Mucosa of gallbladder (tissue), 1 donor: ENCODE measurements around the gene RPP30. TPM values are rescaled to one million over a fixed set of nuclear protein-coding genes. Genes with fewer than 3 reads are reported as not detected.
"Not testable (repeated sequence)": the region's sequence is repeated elsewhere in the genome, so short reads cannot be mapped to it uniquely, and the experiment has no call there.

ENCODE experiments used
- DNase-seq: peaks from one replicate; pipeline ENCODE4 v3.0.0-alpha.2; 2020; ENCODE audit warnings: low spot score
- total RNA-seq: library from RNA; stranded (reverse); gene quantifications from one replicate; pipeline ENCODE4 v1.2.1, GENCODE V29; 2021
- donor health status: DM: no; HTN: no; CAD: no.

Gene RPP30
- total RNA-seq, 1 donor from 2014 or later = 24.7 TPM

DNA sequence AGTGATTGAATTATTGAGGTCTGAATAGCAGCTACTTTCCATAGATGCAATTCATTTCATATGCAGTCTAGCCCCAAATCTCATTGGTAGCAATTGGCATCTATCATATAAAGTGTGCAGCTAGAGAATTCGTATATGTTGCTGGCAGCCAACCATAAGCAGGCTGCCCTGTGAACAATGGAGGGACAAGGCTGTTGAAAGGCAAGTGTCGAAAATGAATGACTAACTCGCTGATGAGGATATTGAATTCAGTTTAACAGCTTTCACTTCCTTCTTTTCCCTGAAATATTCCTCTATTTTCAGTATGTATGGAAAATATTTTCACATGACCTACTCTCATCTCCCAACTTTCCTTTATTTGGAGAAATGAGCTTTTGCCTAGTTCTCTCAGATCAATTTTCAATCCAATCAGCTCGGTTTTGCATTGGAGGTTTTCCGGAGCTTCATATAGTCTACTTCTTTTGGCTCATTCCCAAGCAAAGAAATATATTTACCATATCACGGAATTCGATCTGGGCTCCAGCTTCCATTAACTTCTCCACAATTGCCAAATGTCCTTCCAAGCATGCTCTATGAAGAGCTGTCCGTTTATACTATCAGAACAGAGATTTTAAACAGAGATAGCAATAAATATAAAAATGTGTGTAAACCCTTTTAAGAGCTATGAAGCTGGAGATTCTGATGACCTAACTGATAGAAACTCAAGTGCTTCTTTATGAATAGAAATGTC lies 45.6 kb downstream of the RPP30 start:
- no peak for DNase-seq

DNA sequence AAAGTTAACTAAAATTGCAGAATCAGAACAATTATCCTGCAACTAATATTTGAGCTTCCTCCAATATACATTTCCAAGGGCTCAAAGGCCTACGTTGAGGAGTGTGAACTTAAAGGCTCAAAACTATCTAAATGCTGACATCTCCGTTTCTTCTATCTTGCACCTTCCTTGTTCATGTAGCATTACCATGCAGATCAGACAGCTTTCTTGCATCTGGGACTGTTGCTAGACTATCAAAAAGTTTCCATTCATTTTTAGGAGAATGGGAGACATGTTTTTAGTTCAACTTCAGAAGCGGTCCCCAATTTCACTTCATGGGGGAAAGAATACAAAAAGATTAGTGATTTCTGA lies 46.2 kb downstream of the RPP30 start:
- DNase-seq = no peak

DNA sequence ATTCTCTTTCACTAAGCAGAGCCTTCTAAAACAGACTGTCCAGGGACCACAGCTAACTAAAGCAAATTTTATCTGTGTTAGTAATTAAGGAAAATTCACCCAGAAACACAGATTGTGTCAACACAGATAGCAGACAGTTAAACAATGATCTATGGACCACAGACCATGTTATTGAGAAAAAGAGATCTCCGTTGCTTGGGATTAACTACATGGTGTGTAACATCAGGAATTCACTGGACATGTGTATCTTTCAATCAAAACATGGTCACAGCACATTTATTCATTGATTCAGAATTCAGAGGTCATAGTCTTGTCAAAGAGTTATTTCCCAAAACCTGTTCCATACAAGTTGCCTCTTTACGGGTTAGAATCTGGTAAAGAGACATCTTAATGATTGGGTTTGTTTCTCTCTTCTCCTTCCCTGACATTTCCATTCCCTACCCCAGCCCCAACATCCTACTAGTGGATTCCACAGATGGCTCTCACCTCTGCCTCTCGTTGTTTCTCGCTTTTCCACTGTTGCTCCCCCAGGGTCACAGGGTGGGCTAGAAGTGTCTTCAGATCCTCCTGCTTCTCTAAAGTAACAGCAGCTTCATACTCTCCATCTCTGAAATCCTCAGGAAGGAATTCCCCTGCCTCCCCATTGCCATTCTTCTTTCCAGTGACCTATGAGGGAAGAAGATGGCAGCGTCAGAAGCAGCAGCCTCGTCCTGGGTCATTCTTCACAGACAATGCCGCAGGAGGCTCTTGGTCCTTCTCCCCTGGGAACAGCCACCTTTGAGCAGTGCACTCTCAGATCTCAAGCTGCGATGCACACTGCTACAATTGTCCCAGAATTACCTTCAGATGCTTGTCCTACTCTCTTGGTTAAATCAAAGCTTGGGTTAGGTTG lies 48.2 kb downstream of the RPP30 start:
- no peak for DNase-seq

DNA sequence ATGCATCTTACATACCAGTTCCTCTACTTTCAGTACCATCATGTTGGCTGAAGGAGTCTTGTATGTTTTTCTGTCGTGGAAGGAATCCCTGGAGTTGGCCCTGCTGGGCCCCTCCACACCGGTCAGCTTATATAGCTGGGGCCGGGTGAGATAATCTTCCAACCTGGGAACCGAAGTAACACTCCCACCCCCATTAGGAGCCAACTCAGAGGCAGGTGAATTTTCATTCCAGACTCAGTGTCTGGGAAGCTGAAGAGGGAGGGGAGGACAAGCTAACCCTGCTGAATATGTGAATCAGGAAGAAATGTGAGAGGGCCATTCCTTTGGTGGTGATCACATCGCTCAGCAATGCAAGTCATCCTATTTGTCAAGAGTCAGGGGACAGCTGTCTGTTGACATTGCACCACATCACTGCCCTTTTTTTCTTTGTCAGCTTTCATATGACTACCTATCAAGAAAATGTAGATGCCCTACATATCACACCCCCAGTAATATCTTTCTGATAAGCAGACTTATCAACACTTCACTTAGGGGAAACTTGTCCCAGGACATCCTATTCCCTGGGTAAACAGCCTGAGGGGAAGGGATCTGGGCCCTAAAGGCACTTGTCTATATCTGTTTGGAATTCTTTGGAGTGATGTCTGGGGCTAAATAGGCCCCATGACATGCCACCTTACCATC lies 49.4 kb downstream of the RPP30 start, which contains the start of gene ANKRD1:
ANKRD1 (minus strand) TSS at position 102 of the 681 bp plus-strand sequence; CDS start at position 42, 60 bp downstream.
- DNase-seq = no peak

DNA sequence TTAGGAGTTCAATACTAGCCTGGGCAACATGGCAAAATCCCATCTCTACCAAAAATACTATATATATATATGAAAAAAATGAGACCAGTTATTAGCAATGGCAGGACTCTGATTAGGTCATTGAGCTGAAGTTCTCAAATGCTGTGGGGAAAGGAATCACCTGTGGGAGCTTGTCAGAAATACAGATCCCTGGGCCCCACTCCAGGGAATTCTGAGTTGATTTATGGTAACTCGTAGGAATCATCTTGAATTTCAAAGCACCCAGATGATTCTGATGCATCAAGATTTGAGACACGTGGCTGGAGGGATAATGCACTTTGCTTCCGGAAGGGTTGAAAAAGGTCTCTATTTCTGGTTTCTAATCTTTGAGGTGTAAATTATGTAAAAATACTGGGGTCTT lies 50.1 kb downstream of the RPP30 start:
- no peak for DNase-seq

DNA sequence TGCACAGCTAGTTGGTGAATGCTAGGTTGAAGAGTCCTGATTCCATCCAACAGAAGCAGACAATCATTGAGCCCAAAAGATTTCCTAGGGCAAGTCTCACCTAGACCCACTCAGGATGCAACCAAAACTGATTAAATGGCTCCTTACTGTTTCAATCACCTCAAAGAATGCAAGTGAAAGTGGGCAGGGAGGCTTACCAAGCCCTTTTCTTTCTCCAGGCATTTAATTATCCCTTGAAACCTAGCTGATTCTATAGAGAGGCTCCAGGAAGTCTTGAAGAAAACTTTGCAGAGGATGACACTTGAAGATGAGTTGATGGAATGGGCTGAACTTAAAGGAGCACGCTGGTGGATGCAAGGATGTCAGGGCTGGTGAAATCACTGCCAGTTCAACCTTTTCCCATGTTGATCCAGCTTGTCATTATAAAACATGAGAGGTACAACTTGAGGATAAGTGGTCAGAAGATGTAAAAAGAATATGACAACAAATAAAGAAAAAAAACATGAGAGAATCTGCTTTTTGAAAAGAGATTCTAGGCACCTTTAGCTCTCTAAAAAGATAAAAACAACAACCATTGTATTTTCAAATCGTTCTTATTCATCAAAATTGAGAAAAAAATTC lies 51.4 kb downstream of the RPP30 start:
- no peak for DNase-seq

DNA sequence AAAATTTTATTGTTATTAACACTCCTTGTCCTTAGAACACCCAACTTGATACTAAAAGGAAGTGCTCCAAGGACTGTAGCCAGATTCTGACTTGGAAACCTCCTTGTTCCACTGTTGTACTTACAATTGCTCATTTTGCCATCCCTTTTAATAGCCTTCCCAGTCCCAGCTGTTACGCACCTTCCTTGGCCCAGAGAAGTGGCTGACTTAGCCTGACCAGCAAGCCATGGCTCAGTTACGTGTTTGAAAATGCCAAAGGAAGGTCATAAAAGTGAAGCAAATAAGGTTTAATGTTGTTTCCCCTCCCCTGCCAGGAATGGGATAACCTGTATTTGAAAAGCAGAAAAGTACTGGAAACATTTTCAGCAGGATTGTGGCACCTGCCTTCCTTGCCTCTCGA lies 52.8 kb downstream of the RPP30 start:
- DNase-seq = no peak

DNA sequence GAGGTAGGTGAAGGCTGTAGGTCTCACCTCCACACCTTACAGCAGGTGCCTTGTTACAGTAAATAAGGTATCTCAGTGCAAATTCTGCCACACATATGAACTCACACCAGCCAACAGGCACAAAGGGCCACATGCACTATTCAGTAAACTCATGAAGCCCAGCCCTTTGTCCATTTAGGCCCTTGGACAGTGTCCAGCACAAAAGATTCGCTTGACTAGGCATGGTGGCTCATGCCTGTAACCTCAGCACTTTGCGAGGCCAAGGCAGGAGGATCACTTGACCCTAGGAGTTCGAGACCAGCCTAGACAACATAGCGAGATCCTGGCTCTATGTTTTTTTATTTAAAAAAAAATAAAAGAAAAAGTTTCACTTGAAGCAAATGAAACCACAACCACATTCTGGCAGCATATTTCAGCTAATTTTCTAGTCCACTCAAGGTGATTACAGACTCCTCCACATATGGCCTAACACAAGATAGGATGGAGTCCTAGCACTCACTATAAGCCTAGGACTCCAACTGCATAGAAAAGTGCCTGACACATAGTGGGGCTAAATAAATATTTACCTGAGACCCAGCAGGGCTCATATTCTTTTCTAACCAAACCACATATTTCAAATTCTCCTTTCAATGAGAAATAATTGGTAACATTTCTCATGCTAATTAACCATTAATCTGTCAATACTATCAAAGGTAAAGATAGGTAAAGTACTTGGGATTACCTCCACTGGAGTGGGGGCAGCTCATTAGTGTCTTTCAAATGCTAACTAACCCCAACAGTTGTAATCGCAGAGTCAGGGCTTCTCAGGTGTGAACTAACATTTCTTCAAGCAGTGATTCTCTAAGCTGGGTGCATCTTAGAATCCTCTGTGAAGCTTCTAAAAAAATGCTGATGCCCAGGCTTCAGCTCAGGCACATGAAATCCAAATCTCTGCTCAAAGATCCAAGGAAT lies 53.6 kb downstream of the RPP30 start:
- DNase-seq = no peak

DNA sequence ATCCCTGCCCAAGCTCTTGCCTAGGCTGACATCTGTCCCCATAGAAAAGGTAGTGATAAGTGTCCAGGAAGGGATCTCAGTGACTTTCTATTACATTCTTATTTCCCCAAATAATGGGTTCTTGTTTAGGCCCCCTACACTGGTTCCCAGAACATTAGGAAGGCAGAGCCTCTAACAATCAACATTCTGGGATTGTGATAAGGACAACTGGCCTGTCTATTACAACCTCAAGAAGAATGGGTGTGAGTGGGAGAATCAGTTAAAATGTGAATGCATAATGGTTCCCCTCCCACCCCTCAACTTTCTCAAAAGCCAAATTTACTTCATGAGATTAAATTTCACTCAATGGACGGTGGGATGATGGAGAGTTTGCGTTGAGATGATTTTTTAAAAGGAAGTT lies 55.5 kb downstream of the RPP30 start:
- DNase-seq = no peak

DNA sequence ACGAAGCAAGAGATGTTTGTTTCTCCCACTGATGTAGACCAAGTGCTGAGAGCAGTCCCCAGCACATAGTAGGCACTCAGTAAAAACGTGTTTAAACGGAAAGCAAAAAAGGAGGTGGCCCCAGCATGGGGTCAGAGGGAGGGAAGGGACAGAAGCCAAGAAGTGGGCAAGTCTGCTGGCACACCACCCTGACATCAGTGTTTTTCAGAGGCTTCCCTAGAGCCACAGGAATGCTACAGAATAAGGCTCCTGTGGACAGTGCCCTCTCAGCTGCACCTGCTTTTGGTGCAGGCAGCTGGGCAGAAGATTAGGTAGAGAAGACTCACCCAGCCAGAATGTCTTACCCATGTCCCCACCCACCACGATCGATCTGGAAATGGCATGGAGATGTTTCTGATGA lies 57.4 kb downstream of the RPP30 start:
- no peak for DNase-seq

DNA sequence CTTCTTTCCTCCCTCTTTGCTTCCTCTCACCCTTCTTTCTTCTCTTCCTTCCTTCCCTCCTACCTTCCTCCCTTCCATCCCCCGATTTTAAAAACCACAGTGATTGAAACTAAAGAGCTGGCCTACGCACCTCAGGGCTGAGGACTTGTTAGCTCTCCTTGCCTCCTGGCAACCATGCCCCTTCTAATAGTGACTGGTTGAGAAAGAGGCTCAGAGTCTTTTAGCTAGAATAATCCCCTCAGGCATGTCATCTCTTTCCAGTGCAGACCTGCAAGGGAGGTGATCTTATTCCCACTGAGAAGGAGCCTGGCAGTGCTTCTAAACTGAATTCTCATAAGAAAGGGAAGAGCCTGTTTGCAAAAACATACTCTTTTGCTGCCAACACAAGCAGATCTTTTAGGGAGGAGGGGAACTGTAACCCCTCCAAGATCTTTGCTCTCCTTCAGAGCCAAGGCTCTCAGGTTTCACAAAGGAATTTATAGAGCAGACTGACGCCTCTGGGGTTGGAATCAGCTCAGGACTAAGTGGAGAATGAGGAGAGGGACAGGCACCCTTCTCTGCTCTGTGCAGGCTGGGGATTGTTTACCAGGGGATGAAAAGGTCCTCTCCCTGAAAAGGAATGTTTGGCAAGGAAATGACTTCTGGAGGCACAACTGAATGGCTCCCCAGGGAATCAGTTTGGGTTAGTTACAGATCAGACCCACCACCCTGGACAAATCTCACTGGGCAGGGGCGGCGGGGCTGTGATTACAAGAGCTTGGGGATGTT lies 58.5 kb downstream of the RPP30 start:
- no peak for DNase-seq

DNA sequence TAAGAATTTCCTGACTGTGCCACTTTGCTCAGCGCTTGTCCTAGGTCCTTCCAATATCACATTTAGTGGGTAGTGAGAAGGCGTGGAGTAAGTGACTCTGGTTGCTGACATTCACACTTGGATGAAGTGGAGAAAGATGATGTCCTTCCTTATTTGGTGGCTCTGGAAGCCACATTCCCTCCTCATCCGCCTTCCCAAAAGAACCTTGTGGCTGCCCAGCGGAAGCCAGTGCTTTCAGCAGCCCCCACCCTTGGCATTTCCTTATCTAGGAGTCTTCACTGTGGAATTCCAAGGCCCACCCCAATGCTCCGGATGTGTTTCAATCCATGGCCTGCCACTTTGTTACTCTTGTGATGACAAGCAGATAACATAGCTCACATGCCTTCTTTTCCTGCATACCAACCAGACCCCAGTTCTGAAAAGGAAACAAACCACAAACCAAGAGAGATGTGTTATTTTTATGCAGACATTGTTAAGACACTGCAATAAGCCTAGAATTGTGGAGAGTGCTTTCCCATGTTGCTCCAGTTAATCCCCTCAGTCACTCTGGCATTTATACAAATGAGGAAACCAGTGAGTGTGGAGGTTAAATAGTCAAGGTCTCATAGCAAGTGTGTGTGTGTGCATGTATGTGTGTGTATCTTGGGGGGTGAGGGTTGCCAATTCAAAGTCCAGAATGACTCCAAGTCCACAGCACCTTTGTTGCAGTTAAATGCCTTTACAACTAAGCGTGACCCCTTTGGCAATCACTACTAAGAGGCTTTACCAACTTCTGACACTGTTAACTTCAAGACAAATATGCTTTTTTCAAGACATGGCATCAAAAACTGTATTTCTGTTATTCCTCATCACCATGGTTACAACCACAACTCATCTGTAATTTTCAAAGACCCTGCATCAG lies 59.4 kb downstream of the RPP30 start:
- peak; percentile 29 for DNase-seq

DNA sequence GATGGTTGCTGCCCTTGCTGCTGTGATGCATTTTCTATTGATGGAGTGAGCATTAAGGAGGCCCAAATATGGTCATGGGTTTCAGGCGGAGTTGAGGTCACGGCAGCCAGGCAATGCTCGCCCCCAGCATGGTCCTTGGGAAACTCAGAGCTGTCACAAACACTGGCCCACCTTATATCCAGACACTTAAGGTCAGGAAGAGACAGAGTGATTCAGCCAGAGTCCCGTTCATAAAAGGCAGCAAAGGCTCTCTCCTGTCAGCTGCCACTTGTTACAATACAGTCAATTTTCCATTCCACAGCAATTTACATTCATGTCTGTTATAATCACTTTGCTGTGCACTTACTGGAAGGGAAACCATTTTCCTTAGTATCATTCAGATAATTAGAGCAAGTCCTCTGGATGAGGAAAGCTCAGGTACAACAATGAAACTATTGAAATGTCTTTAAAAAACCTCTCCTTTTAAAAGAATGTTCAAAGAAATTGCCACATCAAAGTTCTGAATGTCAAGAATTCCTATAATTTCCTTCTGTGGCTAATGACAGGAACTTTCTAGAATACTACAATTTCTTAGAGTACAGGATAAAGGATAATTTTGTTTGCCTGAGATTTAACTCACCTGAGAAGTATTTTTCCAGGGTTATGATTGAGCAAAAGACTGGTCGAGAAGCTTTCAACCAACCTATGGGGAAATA lies 64.0 kb downstream of the RPP30 start:
- DNase-seq = no peak

DNA sequence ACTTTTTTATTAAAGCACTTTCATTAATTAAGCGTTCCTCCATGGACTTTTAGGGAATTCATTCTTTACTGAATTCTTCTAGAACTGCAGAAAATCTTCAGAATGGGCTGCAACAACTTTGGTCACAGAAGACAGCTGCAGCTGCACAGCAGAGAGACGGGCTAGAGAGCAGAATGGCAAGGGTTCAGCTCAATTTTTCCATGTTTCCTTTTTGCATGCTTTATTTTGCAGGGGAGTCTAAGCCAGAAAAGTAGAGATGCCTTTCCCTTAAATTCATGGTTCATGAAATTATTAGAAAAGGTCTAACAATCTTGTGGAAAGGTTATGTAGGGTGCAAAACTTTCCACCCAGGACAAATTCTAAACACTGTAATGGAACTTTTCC lies 64.5 kb downstream of the RPP30 start:
- DNase-seq = no peak

DNA sequence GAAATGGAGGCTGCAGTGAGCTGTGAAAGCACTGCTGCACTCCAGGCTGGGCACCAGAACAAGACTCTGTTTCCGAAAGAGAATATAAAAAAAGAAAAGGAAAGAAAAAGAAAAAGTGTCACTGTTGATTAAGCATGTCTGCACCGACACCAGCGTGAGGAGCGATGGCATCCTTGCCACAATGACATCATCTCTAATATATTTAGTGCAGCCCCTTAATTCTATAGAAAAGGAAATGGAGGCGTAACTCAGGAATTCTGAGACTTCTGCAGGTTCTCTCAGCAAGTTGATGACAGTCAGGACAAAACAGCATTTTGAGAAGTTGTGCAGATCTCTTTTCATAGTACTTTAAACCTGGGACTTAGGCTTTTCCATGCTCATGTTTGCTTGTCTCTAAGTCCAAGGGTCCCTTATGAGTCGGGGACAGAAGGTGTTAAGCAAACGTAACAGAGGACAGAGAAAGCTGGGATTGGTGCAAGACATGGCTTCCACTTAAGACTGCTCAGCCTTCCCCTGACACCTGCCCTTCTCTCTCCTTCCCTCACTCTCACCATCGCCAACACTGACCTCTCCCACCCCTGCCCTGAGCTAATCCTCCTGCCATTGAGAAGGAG lies 66.0 kb downstream of the RPP30 start:
- DNase-seq = no peak

DNA sequence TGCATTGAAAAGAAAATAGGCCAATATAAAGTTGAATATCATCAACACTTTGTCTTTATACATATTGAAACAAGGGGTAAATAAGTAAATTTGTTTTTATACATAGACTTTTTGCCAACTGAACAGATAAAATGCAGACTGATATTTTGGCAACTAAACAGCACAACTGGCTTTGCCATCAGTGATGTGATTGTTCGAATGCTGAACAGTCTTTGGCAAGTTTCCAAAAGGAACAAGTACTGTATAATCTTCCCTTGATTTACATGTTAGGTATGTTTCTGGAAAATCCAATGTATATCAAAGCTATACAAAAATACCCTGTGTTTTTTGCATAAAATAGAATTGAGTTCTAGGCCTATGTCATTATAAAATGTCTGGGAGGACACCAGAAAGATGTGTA lies 67.3 kb downstream of the RPP30 start:
- DNase-seq = no peak

DNA sequence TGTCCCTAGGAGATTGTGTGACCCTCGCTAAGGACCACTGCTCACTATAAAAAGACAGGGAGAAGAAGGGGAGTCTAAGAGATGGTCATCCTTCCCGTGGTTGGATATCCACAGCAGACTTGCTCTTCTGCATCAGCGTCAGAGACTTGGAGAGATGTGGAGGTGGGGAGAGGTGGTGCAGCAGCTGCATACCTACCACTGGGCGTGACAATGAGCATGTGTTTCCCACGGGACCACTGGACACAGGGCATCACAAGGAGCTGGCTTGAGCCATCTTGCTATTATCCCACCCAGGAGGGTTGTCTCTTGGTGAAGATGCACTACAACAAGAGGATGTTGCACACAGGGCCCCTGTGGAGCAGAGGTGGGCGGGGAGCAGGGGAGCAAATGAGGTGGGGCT lies 67.9 kb downstream of the RPP30 start:
- DNase-seq = no peak

DNA sequence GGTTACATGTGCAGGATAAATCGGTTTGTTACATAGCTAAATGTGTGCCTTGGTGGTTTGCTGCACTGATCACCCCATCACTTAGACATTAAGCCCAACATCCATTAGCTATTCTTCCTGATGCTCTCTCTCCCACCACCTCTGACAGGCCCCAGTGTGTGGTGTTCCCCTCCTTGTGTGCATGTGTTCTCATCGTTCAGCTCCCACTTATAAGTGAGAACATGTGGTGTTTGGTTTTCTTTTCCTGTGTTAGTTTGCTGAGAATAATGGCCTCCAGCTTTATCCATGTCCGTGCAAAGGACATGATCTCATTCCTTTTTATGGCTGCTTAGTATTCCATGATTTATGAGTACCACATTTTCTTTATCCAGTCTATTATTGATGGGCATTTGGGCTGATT lies 71.2 kb downstream of the RPP30 start:
- not testable (repeated sequence) for DNase-seq
